ENCODE data around the gene COX4I1. TPM values are rescaled to one million over a fixed set of nuclear protein-coding genes. Genes with fewer than 3 reads are reported as not detected.

Gene COX4I1
- total RNA-seq, 1 experiment from 2014 or later: 814 TPM

DNA sequence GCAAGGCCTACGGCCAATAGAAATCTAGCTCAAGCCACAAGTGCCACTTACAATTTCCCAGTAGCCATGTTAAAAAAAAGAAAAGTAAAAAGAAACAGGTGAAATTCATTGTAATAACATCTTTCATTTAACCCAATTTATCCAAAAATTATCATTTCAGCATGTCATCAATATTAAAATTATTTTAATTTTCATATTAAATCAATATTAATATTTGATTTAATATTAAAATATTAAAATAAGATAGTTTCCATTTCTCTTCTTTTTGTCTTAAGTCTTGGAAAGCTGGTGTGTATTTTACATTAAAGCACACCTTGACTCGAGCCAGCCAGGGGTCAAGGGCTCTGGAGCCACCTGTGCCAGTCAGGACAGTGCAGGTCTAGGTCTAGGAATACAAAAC lies 35.9 kb upstream of the COX4I1 start:
- ChIA-PET POLR2A (no interaction called here), CTCF (no interaction called here)
- intact Hi-C loops (cut with micrococcal nuclease; ENCODE audit: unreplicated experiment): no loop called here
- Histone ChIP-seq H3K27me3 (replicated peaks; ENCODE audit: control insufficient read depth, insufficient read depth, low read length) (no peaks in the 10 kb centered on the region; the same call in 1 of the 2 replicates), H3K4me1 (no peaks in the 10 kb centered on the region), H3K4me3 (ENCODE audit: low read depth, low read length) (no peak overlapping the region), H3K9me3 (no peaks in the 10 kb centered on the region), H3K36me3 (ENCODE audit: control insufficient read depth, insufficient read depth, low read length) (no peaks in the 10 kb centered on the region)
- no peak overlapping the region for H3K4me3 Mint-ChIP-seq (ENCODE audit: unreplicated experiment)
- H3K27me3 Mint-ChIP-seq (ENCODE audit: insufficient read depth, unreplicated experiment): peaks cover 15% of the 10 kb centered on the region
- DNase-seq: no peak
- H3K36me3 Mint-ChIP-seq (ENCODE audit: insufficient read depth, unreplicated experiment): peaks cover 5% of the 10 kb centered on the region
- no peaks in the 10 kb centered on the region for H3K4me1 Mint-ChIP-seq (ENCODE audit: low read depth, unreplicated experiment)
- no peaks in the 10 kb centered on the region for H3K9me3 Mint-ChIP-seq (ENCODE audit: unreplicated experiment)
- TF ChIP-seq, protein P1, sequence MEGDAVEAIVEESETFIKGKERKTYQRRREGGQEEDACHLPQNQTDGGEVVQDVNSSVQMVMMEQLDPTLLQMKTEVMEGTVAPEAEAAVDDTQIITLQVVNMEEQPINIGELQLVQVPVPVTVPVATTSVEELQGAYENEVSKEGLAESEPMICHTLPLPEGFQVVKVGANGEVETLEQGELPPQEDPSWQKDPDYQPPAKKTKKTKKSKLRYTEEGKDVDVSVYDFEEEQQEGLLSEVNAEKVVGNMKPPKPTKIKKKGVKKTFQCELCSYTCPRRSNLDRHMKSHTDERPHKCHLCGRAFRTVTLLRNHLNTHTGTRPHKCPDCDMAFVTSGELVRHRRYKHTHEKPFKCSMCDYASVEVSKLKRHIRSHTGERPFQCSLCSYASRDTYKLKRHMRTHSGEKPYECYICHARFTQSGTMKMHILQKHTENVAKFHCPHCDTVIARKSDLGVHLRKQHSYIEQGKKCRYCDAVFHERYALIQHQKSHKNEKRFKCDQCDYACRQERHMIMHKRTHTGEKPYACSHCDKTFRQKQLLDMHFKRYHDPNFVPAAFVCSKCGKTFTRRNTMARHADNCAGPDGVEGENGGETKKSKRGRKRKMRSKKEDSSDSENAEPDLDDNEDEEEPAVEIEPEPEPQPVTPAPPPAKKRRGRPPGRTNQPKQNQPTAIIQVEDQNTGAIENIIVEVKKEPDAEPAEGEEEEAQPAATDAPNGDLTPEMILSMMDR (IDR thresholded peaks at IDR 0.05; ENCODE audit: insufficient read depth in 1 of 2, low read depth in 1 of 2, low read length in 1 of 2, severe bottlenecking in 1 of 2, unreplicated experiment in 1 of 2): no peak
- no peak overlapping the region for H3K27ac Mint-ChIP-seq (ENCODE audit: unreplicated experiment)
- no TSS peak for BruUV-seq (replicated peaks)

DNA sequence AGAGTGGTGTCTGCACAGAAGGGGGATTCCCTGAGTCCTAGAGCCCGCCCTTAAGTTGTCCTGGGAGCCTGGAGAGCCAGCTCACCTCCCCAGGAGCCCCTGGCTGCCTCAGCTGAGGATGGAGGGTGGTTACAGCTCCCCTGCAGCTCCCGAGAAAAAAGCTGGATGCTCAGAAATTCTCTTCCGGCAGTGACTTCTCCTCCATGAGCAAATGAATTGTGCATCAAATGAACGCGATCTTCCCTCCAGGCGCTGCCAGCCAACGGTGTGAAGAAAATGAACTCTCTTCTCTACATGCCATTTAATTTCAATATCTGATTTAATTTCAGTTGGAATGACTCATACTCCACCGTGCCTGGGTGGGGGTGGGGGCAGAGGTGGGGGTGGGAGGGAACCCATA lies 34.3 kb upstream of the COX4I1 start:
- ChIA-PET POLR2A (no interaction called here), CTCF (no interaction called here)
- DNase-seq: no peak
- TF ChIP-seq, protein P1 (IDR thresholded peaks at IDR 0.05; ENCODE audit: insufficient read depth in 1 of 2, low read depth in 1 of 2, low read length in 1 of 2, severe bottlenecking in 1 of 2, unreplicated experiment in 1 of 2): no peak
- H3K4me3 Mint-ChIP-seq (ENCODE audit: unreplicated experiment): no peak overlapping the region
- H3K36me3 Mint-ChIP-seq (ENCODE audit: insufficient read depth, unreplicated experiment): peaks cover 5% of the 10 kb centered on the region
- intact Hi-C loops (cut with micrococcal nuclease; ENCODE audit: unreplicated experiment): no loop called here
- H3K36me3 ChIP-seq (ENCODE audit: control insufficient read depth, insufficient read depth, low read length): no peaks in the 10 kb centered on the region
- H3K9me3 ChIP-seq: no peaks in the 10 kb centered on the region
- BruUV-seq (replicated peaks): no TSS peak
- H3K4me1 ChIP-seq: no peaks in the 10 kb centered on the region
- H3K4me3 ChIP-seq (ENCODE audit: low read depth, low read length): no peak overlapping the region
- H3K27ac Mint-ChIP-seq (ENCODE audit: unreplicated experiment): no peak overlapping the region
- H3K27me3 ChIP-seq (replicated peaks; ENCODE audit: control insufficient read depth, insufficient read depth, low read length): no peaks in the 10 kb centered on the region; the same call in 1 of the 2 replicates
- peaks cover 7% of the 10 kb centered on the region for H3K27me3 Mint-ChIP-seq (ENCODE audit: insufficient read depth, unreplicated experiment)
- H3K9me3 Mint-ChIP-seq (ENCODE audit: unreplicated experiment): no peaks in the 10 kb centered on the region
- H3K4me1 Mint-ChIP-seq (ENCODE audit: low read depth, unreplicated experiment): no peaks in the 10 kb centered on the region

DNA sequence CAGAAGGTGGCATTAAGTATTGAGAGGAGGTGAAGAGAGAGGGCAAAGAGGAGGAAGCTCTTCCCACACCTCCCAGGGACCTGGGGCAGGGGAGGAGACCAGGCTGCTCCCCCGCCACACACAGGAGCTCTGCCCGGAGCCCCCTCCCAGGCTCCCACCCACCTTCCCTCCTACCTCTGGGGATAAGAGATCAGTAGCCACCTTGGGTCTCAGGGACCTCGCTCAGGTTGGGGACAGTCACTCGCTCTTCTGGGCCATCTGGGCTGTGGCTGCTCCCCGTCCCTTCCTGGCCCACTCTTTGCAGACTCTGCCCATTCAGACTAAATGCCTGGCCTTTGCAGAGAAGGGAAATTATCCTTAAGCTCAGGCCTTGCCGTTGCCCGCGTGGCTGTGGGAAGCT lies 33.7 kb upstream of the COX4I1 start:
- TF ChIP-seq, protein P1 (IDR thresholded peaks at IDR 0.05; ENCODE audit: insufficient read depth in 1 of 2, low read depth in 1 of 2, low read length in 1 of 2, severe bottlenecking in 1 of 2, unreplicated experiment in 1 of 2): no peak
- no TSS peak for BruUV-seq (replicated peaks)
- ChIA-PET CTCF (no interaction called here), POLR2A (no interaction called here)
- no peak overlapping the region for H3K4me3 Mint-ChIP-seq (ENCODE audit: unreplicated experiment)
- H3K4me3 ChIP-seq (ENCODE audit: low read depth, low read length): no peak overlapping the region
- intact Hi-C loops (cut with micrococcal nuclease; ENCODE audit: unreplicated experiment): no loop called here
- no peaks in the 10 kb centered on the region for H3K36me3 ChIP-seq (ENCODE audit: control insufficient read depth, insufficient read depth, low read length)
- H3K36me3 Mint-ChIP-seq (ENCODE audit: insufficient read depth, unreplicated experiment): peaks cover 7% of the 10 kb centered on the region
- no peaks in the 10 kb centered on the region for H3K4me1 Mint-ChIP-seq (ENCODE audit: low read depth, unreplicated experiment)
- H3K27me3 ChIP-seq (replicated peaks; ENCODE audit: control insufficient read depth, insufficient read depth, low read length): no peaks in the 10 kb centered on the region; the same call in 1 of the 2 replicates
- DNase-seq: no peak
- H3K4me1 ChIP-seq: no peaks in the 10 kb centered on the region
- H3K9me3 ChIP-seq: no peaks in the 10 kb centered on the region
- H3K27ac Mint-ChIP-seq (ENCODE audit: unreplicated experiment): no peak overlapping the region
- H3K9me3 Mint-ChIP-seq (ENCODE audit: unreplicated experiment): no peaks in the 10 kb centered on the region
- peaks cover 4% of the 10 kb centered on the region for H3K27me3 Mint-ChIP-seq (ENCODE audit: insufficient read depth, unreplicated experiment)
